GM12891 (cell line): ENCODE results near the gene PPP1R12C.
"Not testable (repeated sequence)": the region's sequence is repeated elsewhere in the genome, so short reads cannot be mapped to it uniquely, and the experiment has no call there.

Experiments
- POLR2A ChIP-seq: IDR thresholded peaks from 2 replicates; pipeline ENCODE4 v1.6.1; 2011; ENCODE audit warnings: low read depth, low read length, control low read depth
- POU2F2 ChIP-seq: IDR thresholded peaks from 2 replicates; pipeline ENCODE4 v1.6.1; 2011; ENCODE audit warnings: low read depth, mild to moderate bottlenecking, control low read depth, low read length, moderate library complexity

- not testable (repeated sequence) for TF ChIP-seq POLR2A, POU2F2
Observed at GRCh38 chr19:55060287-55060686, 57.1 kb downstream of the PPP1R12C start.
